GM19193 (cell line): ENCODE measurements around the gene LIPI.

Experiments
- POLR2A ChIP-seq: IDR thresholded peaks from 4 replicates; pipeline ENCODE4 v1.6.1; 2011; ENCODE audit not compliant: insufficient read depth, insufficient read length; ENCODE audit errors: extremely low read depth

LIPI gene

DNA sequence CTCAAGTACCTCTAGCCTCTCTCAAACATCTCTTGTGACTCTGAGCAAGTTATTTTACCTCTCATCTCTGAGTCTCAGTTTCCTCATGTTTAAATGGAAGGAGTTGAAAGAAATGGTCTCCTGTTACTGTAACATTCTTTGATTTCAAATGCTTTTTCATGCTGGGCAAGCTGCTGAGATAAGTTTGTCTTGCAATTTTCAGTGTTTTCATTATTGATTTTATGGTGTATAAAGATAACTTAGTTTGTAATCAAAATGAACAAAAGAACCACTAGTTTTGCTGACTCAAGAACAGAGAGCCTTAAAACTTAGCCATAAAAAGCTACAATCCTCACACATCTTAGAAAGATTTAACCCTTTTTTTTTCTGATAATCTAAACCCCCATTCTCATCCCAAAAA lies 4.5 kb downstream of the LIPI start:
- no peak for TF ChIP-seq POLR2A

GRCh38 chr21:14143999-14144398 lies 66.8 kb downstream of the LIPI start:
- no peak for TF ChIP-seq POLR2A

DNA sequence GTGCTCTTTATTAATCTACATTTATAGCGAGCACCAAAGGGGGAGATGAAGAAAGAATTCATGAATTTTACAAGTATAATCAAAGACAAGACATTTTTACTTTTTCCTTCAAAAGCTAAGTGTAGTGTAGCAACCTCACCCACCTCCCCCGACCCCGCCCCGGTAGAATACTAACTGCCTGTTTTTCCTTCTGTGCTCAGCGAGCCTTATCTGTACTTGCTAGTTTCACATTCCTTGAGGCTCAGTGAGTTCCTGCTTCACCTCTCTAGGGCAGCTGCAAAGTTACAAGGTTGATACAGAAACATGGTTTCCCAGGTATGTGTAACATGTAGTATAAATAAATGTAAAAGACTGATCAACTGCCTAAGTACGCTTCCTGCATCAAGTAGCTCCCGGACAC lies 86.5 kb downstream of the LIPI start:
- TF ChIP-seq POLR2A = no peak

DNA sequence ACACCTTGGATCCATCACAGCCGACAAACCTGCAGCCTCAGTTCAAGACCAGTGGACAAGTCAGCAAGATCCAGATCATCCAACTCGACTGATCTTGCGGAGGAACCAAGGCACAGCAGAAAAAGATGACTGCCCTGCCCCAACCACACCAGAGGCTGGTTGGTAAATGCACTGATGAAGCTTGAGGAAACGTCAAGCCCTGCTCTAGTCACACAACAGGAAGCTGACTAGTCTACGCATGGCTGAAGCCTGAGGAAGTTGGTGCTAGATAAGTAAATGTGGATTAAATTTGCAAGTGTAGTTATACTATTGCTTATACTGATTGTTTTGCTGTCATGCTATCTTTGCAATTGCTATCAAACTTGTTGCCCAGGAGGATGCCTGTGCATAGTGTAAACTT lies 89.0 kb downstream of the LIPI start:
- TF ChIP-seq POLR2A = no peak

DNA sequence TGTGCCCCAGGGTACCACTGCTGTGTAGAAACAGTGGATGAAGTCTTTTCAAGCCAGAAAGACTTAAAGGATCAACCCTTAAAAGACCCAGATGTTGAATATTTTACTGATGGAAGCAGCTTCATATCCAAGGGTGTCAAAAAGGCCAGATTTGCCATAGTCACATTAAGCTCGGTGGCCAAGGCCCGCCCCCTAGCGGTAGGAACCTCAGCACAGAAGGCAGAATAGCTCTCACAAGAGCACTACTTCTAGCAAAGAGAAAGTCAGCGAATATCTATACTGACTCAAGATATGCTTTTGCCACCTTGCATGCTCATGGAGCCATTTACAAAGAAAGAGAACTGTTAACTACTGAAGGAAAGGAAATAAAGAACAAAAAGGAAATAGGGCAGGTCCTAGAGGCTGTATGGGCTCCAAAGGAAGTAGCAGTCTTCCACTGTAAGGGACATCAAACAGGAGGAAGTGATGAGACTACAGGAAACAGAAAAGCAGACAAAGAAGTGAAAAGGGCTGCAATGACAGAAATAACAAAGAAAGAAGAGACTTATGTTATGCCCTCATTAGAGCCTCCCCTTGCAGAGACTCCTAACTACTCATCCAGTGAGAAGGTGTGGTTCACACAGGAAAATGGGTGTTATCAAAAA lies 90.5 kb downstream of the LIPI start:
- TF ChIP-seq POLR2A = no peak

DNA sequence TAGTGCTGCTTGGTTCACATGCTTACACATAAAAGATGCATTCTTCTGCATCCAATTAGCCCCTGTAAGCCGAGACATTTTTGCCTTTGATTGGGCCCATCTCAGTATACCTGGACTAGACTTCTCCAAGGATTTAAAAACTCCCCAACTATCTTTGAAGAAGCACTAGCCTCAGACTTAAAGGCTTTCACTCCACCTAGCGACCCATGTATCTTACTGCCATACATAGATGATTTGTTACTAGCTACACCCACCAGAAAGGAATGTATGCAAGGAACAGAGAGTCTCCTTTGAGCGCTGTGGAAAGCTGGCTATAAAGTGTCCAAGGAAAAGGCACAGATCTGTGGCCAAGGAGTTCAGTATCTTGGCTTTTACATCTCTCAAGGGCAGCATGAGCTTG lies 91.7 kb downstream of the LIPI start:
- no peak for TF ChIP-seq POLR2A

- no peak for TF ChIP-seq POLR2A
These were observed 94.7 kb downstream of the LIPI start for GRCh38 chr21:14116080-14116481.

DNA sequence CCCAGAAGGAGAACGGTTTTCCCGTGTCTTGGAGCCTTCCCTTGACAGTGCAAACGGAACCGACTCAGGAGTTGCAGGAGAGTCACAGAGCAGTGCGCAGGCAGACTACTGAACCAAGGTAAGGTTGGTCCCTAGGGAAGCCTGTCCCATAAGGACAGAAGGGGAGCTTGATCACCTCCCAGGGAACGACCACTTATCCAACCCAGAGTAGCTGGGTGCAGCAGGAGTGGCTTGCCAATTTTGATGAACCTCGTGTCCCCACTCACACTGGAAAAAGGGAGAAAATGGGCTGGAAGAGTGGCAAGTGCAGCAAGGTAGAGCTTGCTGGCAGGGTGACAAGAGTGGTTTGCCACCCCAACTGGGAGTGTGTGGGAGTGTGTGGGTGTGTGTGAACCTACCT lies 95.1 kb downstream of the LIPI start:
- TF ChIP-seq POLR2A = no peak

DNA sequence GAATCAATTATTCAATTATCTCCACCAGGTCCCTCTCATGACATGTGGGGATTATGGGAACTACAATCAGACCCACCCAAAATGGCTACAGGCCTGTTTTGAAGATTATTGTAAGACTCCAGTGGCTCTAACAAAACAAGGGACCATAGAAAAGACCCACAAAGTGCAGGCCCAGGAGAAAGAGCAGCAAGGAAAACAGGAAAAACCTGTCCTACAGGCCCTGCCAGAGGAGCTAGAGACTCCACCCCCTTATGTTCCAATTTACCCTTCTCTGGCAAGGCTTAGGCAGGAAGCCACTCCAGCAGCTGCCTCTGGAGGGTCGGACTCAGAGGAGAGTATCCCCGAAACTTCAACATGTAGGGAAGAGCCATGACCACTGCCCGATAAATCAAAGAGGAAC lies 96.5 kb downstream of the LIPI start:
- TF ChIP-seq POLR2A = no peak

- TF ChIP-seq POLR2A = no peak
These were observed 111.2 kb downstream of the LIPI start for GRCh38 chr21:14099570-14099969.

- no peak for TF ChIP-seq POLR2A
These were observed 112.8 kb downstream of the LIPI start for GRCh38 chr21:14097881-14098499.

DNA sequence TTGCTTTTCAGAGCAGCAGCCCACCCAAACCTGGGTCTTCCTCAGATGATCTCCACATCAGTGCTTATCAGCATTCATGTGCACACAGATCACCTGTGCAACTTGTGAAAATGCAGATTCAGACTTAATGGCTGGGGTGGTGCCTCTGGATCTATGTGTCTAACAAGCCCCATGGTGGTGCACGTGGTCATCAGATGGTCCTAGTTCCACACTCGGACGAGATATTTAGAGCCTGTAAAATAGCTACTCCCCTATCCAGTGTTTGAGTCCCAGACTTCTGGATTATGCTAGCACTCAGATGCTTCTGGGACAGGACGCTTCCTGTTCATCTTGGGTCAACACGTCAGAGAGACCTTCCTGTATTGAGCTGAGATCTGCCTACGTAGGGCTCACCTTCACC lies 114.2 kb downstream of the LIPI start:
- TF ChIP-seq POLR2A = no peak

DNA sequence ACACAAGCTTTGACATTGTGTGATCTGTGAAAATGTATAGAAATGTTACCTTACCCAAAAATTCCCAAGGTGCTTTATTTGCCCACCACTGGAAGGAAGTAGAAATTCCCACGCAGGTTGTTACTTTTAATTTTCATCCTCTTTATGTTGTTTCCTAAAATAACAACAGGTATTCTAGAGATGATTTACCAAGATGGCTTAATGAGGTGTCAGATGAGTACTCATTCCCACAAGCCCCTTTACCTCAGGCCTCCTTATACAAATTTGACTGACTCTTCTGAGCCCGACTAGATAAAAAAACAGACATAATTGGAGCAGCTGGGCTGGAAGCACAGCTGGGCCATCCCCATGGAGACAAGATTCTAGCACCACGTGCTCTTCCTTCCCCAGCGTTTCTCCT lies 114.6 kb downstream of the LIPI start:
- TF ChIP-seq POLR2A = no peak

DNA sequence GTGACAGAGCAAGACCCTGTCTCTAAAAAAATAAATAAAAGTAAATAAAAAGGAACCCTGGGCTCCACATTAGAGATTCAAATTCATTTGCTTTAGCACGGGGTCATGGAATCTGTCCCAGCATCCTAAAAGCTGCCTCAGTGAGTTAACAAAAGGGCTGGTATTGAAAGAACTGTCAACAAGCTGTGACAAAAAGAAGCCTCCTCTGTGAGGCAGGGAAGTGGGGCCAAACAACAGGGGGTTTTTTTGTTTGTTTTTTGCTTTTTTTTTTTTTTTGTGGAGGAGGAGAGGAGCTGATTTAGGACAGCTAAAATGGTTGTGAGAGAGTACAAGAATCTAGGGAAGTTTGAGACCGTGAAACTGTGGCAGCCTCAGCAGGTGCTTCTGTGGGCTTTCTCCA lies 115.7 kb downstream of the LIPI start:
- TF ChIP-seq POLR2A = no peak

GRCh38 chr21:14092834-14093560 lies 117.8 kb downstream of the LIPI start:
- no peak for TF ChIP-seq POLR2A

GRCh38 chr21:14088391-14088790 lies 122.4 kb downstream of the LIPI start:
- no peak for TF ChIP-seq POLR2A
